Suppressor macrophage (primary cell): Measurements from ENCODE around the gene FBLN7.
"Not testable (repeated sequence)": the region's sequence is repeated elsewhere in the genome, so short reads cannot be mapped to it uniquely, and the experiment has no call there.

ENCODE experiments used
- DNase-seq, 4 experiments: peaks; one replicate each; pipeline ENCODE4 v3.0.0-alpha.2; 2020 to 2022
- total RNA-seq, 17 experiments: gene quantifications; one replicate each; lab custom pipeline; 2026; ENCODE audit warnings: mixed read lengths in 6 of 17, inconsistent platforms in 3 of 17; lab: John Stamatoyannopoulos, UW

The FBLN7 gene
- 0 to 2.4 (median 0) reads per million in 17 experiments for total RNA-seq

- DNase-seq = peak in 2 of 4 experiments; percentile 28 to 33
These were observed at the start of gene FBLN7 for GRCh38 chr2:112138159-112139032. TSS of gene FBLN7 (plus strand) at chr2:112138385. CDS start at chr2:112138656, 271 bp downstream.

- DNase-seq = no peak
These were observed 48.8 kb upstream of the FBLN7 start for GRCh38 chr2:112089375-112089774.

GRCh38 chr2:112092286-112093041 is 45.7 kb upstream of the FBLN7 start:
- DNase-seq = no peak

- no peak for DNase-seq
These were observed 45.0 kb upstream of the FBLN7 start for GRCh38 chr2:112093216-112093615.

GRCh38 chr2:112095681-112096080 is 42.5 kb upstream of the FBLN7 start:
- no peak for DNase-seq

- no peak for DNase-seq
These were observed 42.1 kb upstream of the FBLN7 start for GRCh38 chr2:112096098-112096497.

GRCh38 chr2:112108178-112108832 is 29.9 kb upstream of the FBLN7 start:
- DNase-seq = no peak

GRCh38 chr2:112109278-112109677 is 28.9 kb upstream of the FBLN7 start:
- no peak for DNase-seq

GRCh38 chr2:112110966-112111365 is 27.2 kb upstream of the FBLN7 start:
- no peak for DNase-seq

GRCh38 chr2:112113354-112113753 is 24.8 kb upstream of the FBLN7 start:
- DNase-seq = not testable (repeated sequence)

- no peak for DNase-seq
These were observed 20.0 kb upstream of the FBLN7 start for GRCh38 chr2:112118148-112118547.

GRCh38 chr2:112121682-112122254 is 16.4 kb upstream of the FBLN7 start:
- peak; percentile 51 to 68 (median 62) for DNase-seq

GRCh38 chr2:112129060-112129459 is 9.1 kb upstream of the FBLN7 start:
- DNase-seq = no peak

- no peak for DNase-seq
These were observed 4.8 kb upstream of the FBLN7 start for GRCh38 chr2:112133344-112133743.

GRCh38 chr2:112134120-112134519 is 4.1 kb upstream of the FBLN7 start:
- no peak for DNase-seq

GRCh38 chr2:112136096-112136495 is 2.1 kb upstream of the FBLN7 start:
- no peak for DNase-seq

GRCh38 chr2:112137516-112138158 is 548 bp upstream of the FBLN7 start:
- peak; percentile 33 to 56 (median 52) for DNase-seq

GRCh38 chr2:112139033-112139614 is 939 bp downstream of the FBLN7 start:
- DNase-seq = not testable (repeated sequence)

- DNase-seq = not testable (repeated sequence)
These were observed 1.5 kb downstream of the FBLN7 start for GRCh38 chr2:112139661-112140204.

GRCh38 chr2:112140205-112140802 is 2.1 kb downstream of the FBLN7 start:
- DNase-seq = no peak
